HG02763 (cell line): ENCODE data around the gene CNBP.
"Not testable (repeated sequence)": the region's sequence is repeated elsewhere in the genome, so short reads cannot be mapped to it uniquely, and the experiment has no call there.

Source experiments
- ATAC-seq: cut with Tn5 transposase; IDR thresholded peaks from one replicate; pipeline ENCODE4 v1.9.1; 2021; ENCODE audit warnings: mild to moderate bottlenecking, moderate library complexity; ENCODE audit not compliant: unreplicated experiment

CNBP gene

DNA sequence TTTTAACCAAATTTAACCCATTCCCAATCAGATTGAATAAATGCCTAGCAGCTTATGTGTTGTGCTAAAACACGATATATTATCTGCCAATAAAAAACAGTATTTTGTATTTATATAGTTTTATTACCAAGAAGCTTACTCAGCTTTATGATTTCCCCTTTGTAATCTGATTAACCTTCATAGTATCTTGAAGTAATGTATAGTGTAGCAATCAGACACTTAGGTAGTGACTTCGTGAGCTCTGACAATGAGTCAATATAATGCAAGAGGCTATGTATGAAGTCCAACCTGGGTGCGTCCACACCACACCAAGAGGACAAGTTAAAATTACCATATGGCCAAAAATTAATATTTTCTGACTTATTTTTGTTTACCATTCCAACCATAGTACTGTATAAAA is 2.1 kb upstream of the CNBP start:
- no peak for ATAC-seq

DNA sequence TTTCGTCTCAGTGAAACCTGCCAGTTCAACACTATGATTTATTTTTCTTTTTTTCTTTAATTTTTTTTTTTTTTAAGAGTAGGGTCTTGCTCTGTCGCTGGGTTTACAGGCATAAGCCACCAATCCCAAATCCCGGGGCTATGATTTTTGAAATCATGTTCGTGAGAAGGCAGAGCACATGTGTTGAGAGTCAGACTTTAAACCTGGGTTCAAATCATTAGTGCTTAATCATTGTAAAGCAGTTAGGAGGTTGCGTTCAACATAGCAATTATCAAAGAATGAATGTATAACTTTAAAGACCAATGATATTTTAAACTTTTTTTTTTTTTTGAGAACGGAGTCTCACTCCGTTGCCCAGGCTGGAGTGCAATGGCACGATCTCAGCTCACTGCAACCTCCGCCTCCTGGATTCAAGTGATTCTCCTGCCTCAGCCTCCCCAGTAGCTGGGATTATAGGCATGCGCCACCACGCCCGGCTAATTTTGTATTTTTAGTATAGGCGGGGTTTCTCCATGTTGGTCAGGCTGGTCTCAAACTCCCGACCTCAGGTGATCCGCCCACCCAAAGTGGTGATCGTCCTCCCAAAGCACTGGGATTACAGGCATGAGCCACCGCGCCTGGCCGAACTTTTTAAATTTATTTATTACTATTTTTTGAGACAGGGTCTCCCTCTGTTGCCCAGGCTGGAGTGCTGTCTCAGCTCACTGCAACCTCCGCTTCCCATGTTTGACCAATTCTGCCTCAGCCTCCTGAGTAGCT is 1.3 kb upstream of the CNBP start:
- not testable (repeated sequence) for ATAC-seq

DNA sequence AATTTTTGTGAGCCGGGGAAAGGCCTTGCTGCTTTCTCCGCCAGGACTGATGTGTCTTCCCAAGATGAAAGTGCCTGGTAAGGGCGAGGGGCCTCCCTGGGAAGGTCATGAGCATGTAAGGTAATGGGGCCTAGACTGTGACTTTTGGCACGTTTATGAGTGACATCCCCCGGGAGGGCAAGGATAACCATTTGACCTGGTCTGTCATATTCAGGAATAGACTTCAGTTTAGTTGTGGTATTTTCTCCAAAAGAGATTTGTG is 631 bp upstream of the CNBP start:
- no peak for ATAC-seq

DNA sequence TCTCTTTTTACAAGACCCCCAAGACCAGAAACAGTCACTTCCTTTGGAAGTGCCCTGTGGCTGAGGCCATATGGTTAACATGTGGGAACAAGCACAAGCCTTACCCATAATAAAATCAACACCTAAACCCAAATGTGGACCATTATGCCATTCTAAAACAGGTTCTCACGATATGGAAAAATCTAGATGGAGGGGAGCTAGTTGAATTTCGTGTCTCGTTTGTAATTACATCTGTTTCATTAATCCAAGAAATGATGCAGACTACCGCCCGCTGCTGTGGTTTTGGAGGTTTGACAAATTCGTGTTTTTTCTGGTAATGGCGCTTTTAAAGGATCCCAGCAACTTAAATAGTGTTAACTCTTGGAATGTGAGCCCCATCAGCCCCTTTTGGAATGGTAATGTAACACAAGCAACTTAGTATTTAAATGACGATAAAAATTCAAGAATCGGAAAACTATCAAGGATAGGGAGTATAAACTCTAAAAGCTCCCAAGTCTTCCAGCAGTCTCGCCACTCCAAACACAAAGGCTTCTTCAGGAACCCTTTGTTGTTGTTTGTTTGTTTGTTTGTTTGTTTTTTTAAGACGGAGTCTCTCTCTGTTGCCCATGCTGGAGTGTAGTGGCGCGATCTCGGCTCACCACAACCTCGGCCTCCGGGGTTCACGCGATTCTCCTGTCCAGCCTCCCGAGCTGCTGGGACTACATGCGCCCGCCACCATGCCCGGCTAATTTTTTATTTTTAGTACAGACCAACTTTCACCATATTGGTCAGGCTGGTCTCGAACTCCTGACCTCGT is 1.1 kb downstream of the CNBP start:
- no peak for ATAC-seq

DNA sequence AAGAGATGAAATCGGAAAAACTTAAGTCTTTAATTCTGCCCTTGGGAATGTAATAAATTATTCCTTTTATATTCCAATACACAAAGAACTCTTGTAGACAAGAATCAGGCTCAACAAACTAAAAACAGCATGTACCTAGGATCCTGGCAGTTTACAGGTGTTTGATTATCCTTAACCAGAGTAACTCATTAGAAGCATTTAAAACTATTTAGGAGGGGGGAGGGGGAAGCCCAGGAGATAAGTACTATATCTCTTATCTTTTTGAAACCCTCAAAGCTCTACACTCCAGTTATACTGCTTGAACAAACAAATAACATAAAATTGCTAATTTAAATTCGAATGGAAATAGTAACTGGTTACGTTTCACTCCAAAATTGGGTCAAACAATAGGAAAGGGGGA is 1.9 kb downstream of the CNBP start:
- no peak for ATAC-seq

DNA sequence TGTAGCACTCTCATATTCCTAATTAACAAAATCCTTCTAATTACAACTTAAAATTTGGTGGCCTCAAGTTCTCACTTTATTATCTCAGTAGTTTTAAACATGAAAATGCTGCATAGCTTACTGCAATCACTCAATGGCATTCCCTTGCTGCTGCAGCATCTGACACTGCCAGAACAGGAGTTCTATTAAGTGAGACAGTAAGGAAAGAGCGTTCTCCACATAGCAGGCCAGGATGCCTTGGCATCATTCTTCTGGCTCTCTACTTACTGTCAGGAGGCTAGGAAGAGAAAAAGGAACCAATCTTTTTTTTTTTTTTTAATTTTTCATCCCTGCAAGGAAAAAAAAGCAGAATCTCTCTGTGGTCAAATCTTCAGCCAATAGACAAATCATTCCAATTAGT is 3.2 kb downstream of the CNBP start:
- ATAC-seq: no peak

DNA sequence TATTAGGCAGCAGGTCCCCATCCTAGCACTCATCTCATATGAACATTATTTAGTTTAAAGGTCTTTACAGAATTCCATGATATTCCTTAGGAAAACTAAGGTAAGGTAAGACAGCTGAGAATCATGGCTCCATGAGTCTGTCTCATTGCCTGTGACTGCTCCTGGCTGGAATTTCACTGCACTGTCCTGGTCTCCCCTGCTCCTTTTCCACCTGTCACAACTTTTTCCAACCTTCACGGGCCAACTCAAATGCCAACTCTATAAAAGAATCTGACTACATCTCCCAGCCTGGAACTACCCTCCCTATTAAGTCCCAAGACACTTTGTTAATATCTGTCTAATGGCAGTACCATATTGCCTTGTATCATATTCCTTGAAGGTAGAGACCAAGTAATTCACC is 7.6 kb downstream of the CNBP start:
- no peak for ATAC-seq

DNA sequence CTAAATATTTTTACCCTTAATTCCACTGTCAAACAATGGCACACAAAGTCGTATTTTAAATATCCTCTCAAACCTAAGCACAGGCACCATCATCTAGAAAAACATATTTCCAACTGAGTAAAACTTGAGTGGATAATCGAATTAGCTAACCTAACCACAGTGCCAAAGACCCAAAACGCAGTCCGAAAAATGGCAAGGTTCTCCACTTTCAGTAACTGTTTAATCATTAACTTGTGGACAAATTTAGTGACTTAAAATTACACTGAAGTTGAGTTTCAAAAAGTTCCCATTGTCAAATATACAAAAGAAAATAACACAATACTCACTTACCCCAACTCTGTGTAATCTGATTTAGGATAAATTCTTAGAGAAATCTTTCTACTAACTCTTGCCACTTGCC is 10.0 kb downstream of the CNBP start:
- ATAC-seq: no peak

DNA sequence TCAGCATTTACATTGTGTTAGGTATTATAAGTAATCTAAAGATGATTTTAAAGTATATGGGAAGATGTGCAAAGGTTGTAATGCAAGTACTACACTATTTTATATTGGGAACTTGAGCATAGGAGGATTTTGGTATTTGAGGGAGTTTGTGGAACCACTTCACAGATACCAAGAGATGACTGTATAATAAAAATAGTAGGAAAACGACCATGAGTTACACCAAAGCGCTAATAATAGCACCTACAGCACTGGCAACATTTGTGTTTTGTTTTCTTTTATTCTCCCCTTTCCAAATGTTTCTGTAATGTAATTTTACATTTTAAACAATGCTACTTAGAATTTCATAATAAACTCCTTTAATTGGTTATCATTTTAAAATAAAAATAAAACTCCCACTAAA is 10.5 kb downstream of the CNBP start:
- ATAC-seq: no peak

DNA sequence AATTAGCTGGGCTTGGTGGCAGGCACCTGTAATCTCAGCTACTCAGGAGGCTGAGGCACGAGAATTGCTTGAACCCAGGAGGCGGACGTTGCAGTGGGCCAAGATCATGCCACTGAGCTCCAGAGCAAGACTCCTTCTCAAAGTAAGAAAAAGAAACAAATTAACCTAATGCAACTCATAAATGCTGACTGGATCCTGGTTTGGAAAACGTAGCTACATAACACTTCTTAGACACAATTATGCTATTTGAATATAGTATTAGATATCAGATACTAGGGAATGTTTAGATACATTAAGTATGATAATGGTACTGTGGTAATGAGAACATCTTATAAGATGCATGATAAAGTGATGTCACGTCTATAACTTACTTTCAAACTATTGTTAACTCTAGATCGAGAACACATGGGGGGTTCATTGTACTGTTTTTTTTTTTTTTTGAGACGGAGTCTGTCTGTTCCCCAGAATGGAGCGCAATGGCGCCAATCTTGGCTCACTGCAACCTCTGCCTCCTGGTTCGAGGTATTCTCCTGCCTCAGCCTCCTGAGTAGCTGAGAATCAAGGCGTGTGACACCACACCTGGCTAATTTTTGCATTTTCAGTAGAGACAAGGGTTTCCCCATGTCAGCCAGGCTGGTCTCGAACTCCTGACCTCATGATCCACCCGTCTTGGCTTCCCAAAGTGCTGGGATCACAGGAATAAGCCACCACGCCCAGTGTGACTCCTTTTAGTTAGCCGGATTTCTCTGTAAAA is 16.9 kb downstream of the CNBP start:
- no peak for ATAC-seq

DNA sequence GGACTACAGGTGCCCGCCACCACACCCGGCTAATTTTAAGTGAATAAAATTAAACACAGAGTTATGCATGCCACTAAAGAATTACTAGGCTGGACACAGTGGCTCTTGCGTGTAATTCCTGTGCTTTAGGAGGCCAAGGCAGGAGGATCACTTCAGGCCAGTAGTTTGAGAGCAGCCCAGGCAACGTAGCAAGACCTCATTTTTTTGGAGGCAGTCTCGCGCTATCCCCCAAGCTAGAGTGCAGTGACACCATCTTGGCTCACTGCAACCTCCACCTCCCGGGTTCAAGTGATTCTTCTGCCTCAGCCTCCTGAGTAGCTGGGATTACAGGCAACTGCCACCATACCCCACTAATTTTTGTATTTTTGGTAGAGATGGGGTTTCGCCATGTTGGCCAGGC is 18.1 kb downstream of the CNBP start:
- ATAC-seq: not testable (repeated sequence)

DNA sequence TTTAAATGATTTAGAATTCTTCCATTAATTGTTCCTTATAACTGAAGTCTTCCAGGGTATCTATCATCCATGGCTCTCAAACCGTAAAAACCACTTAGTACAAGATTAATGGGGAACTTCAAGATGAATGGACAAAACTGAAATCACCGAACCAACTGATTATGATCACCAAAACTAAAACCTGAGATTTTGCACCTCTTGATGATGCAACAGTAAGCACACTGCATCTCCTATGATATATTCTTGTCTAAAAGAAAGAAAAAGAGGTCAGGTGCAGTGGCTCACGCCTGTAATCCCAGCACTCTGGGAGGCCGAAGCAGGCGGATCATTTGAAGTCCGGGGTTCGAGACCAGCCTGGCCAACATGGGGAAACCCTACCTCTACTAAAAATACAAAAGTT is 19.2 kb downstream of the CNBP start:
- ATAC-seq: no peak

DNA sequence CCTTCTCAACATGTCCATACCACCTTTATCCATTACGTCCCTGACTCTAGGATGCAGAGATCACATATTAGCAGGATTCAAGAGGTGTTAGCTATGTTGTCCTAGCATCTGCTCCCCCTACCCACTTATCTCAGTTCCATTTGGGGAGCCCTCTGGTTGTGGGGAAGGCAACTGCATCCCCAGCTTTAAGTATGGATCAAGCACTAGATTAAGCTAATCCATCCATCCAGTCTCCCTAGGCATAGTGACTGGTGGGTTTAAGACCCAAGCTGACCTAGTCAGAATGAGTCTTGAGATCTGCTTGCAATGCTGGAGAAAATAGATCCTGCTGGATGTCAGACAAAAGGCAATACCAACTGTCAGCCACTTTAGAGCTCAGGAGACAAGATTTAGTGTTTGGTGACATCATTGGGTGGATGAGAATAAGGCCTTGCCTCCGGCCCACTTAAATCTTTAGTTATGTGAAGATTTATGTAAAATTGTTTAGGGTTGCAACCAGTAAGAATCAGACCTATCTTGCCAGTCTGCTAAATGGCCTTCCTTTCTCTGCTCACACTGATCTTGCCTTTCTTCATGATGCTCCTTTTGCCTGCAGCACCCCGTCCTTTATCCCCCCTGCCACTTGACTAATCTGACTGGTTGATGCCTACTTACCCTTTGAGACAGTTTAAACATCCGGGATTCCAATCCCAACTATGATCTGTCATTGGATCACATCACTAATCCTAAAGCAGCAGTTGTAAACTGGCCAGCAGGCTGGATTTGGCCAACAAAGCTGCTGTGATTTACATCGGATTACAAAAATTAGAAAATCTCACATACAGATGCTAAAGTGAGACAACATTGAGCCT is 20.7 kb downstream of the CNBP start:
- no peak for ATAC-seq

DNA sequence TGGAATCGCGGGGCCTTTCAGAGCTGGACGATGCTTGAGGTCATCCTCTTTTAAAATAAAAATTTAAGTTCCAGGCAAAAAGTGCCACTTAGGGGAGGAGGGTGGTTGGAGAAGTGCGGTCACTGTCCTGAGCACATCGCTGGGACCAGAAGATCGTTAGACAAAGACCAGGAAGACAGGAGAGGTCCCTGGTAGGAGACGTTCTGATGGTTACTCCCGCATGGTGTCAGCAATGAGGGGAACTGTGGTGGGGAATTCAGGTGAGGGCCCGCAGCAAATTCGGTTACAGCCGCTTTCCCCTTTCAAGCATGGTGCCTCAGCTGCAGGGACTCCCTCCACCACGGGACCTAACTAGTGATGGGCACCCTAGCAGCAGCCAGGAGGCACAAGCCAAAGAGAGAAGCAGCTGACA is 21.8 kb downstream of the CNBP start:
- no peak for ATAC-seq

DNA sequence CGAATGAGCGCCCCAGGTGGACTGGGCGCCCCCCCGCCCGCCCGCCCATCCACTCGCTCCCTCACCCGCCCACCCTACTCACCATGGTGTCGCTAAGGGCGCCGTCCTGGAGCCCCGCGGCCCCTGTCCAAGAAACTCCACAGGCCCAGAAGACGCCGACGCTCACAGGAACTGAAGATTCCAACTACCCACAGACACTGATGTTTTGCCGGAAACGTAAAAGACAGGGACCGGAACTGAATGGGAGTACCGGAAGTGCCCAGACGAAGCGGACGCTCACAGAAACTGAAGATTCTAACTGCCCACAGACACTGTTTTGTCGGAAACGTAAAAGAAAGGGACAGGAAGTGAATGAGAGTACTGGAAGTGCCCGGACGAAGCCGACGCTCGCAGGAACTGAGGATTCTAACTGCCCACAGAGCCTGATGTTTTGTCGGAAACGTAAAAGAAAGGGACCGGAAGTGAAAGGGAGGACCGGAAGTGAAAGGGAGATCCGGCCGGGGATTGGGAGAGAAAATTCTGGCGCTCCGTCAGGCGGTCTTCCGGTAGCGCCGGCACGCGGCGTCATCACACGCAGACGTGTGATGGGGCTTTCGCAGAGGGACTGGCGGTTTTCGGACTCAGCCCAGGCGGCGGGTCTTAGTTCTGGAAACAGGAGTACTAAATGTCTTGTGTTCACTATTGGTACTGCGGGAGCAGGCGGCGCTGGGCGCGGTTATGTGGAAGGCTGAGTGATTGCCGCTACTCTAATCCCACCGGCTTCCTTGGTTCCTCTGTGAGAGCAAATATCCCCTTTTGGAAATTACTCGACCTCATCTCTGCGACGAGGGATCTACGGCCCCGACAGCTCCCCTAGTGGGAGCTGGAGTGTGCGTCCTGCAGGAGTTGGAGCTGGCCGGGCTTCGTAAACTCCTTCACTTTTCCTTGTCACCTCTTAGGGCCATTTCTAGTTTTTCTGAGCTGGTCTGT is 22.5 kb downstream of the CNBP start, which contains the start of gene ISY1:
TSS of gene ISY1 (minus strand) at position 173 of the 969 bp plus-strand sequence. CDS start at position 85, 88 bp downstream.
- ATAC-seq: peak; percentile 88

DNA sequence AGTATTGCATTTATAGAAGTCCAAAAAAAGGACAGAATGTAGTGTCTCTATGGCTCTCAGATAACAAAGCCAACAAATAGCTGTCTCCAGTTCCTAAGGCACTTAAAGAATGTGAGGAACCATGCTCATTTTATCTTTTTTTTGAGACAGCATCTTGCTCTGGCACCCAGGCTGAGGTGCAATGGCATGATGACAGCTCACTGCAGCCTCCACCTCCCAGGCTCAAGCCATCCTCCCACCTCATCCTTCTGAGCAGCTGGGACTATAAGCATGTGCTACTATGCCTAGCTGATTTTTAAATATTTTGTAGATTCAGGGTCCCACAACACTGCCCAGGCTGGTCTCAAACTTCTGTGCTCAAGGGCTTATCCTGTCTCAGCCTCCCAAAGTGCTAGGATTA is 38.9 kb downstream of the CNBP start:
- ATAC-seq: no peak

DNA sequence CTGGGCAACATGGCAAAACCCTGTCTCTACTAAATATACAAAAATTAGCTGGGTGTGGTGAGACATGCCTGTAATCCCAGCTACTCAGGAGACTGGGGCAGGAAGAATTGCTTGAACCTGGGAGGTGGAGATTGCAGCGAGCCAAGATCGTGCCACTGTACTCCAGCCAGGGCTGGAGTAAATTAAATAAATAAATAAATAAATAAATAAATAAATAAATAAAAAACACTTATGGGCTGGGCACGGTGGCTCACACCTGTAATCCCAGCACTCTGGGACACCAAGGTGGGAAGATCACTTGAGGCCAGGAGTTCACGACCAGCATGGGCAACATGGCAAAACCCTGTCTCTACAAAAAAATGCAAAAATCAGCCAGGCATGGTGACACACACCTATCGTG is 42.7 kb downstream of the CNBP start:
- ATAC-seq: not testable (repeated sequence)

DNA sequence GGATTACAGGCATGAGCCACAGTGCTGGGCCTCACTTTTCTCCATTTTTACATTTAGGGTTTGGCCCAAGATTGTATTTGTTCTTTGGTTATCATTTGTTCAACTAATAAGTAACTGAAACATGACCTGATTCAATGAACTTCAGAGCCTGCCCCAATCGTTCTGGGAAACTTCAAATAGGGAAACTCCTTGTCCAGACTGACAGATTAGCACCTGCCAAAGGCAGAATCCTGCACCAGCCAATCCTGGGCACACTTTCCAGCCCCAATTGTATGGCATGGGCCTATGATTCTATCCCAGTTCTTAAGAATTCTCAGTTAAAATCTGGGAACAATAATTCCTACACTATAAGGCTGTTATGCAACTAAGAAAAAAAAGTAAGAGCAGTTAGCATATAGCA is 43.8 kb downstream of the CNBP start:
- ATAC-seq: no peak

DNA sequence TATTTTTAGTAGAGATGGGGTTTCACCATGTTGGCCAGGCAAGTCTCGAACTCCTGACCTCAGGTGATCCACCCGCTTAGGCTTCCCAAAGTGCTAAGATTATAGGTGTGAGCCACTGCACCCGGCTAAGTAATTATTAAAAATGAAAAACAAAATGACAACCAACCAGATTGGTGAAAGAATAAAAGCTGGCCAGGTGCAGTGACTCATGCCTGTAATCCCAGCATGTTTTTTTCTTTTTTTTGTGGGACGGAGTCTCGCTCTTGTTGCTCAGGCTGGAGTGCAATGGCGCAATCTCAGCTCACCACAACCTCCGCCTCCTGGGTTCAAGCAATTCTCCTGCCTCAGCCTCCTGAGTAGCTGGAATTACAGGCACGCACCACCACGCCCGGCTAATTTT is 47.4 kb downstream of the CNBP start:
- ATAC-seq: not testable (repeated sequence)
